GM12891 (cell line): ENCODE data around the gene NTHL1.

Experiments
- PAX5 ChIP-seq: IDR thresholded peaks from 2 replicates; pipeline ENCODE4 v1.6.1; 2011; ENCODE audit warnings: low read length, moderate library complexity, mild to moderate bottlenecking; ENCODE audit not compliant: insufficient read depth, severe bottlenecking
- POLR2A ChIP-seq: IDR thresholded peaks from 2 replicates; pipeline ENCODE4 v1.6.1; 2011; ENCODE audit warnings: low read depth, low read length, control low read depth
- POLR2AphosphoS5 ChIP-seq: IDR thresholded peaks from 2 replicates; pipeline ENCODE4 v1.6.1; 2011; ENCODE audit warnings: low read depth, low read length, control low read depth
- POU2F2 ChIP-seq: IDR thresholded peaks from 2 replicates; pipeline ENCODE4 v1.6.1; 2011; ENCODE audit warnings: low read depth, mild to moderate bottlenecking, control low read depth, low read length, moderate library complexity
- SPI1 ChIP-seq: IDR thresholded peaks from 2 replicates; pipeline ENCODE4 v1.6.1; 2011; ENCODE audit warnings: low read depth, low read length, control low read depth
- TAF1 ChIP-seq: IDR thresholded peaks from 2 replicates; pipeline ENCODE4 v1.6.1; 2011; ENCODE audit warnings: low read depth, low read length, control low read depth

DNA sequence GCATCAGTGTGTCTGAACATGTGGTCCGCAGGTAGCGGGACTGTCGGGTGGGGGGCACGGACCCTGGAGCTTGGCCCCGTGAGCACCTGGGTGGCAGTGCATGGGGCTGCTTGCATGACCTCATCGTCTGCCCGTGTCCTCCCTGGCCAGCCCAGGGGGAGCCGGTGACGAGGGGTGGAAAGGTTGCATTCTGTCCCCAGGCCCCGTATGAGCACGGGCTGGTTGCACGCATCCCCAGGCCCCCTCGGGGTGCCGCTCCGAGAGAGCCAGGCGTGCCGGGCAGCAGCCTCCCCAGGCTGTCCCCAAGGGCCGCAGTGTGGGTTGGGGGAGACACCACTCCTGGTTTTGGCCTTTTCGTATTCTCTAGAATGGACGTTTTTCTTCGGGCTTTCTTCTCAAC lies 30.1 kb upstream of the NTHL1 start:
- TF ChIP-seq POLR2A = no peak
- TF ChIP-seq SPI1 = no peak
- TF ChIP-seq TAF1 = no peak
- TF ChIP-seq POLR2AphosphoS5 = no peak
- no peak for TF ChIP-seq POU2F2
- no peak for TF ChIP-seq PAX5
